Activated CD4-positive, alpha-beta T cell treated with anti-CD3 and anti-CD28 coated beads, Interleukin-2, amount 50 U/mL, for 1 hour (primary cell): Measurements from ENCODE around the gene RFC5.
"Not testable (repeated sequence)": the region's sequence is repeated elsewhere in the genome, so short reads cannot be mapped to it uniquely, and the experiment has no call there.

Experiments used
- DNase-seq: peaks from one replicate; pipeline ENCODE4 v3.0.0-alpha.2; 2020

Gene RFC5

DNA sequence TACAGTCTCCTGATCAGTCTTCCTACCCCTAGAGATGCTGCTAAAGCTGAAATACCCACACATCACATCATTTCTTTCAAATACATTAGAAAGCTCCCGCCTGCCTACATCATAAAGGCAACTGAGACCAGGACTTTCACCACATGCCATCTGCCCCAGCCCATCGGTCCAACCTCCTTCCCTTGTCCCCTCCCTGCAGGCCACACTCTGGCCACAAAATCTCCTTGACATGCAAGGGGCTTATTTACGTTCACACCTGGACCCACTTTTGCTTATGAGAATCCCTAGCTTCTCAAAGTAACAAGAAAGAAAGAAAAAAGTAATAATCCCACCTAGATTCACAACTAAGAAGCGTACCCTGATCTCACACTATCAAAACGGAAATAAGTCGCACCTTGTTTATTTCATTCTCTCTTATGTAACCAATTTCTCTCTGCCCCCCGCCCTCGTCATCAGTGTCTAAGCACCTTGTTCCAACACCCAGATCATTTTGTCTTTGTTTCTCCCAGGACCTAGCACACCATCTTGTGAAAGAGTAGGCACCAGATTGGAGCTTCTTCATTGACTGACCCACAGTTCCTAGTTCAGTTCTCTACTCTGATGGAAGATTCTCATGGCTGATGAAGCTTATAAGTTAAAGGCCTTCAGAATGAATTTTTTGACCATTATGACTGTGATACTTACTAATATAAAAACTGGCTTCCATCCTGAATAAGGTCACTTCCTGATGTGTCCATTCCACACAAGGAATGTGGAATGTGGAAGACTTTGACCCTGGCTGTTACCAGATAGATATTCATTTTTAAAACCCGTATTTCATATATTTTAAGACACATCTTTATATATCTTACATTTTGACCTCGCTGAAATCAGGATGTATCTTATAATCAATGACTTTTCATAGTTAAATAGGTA, 36.8 kb downstream of the RFC5 start:
- no peak for DNase-seq

DNA sequence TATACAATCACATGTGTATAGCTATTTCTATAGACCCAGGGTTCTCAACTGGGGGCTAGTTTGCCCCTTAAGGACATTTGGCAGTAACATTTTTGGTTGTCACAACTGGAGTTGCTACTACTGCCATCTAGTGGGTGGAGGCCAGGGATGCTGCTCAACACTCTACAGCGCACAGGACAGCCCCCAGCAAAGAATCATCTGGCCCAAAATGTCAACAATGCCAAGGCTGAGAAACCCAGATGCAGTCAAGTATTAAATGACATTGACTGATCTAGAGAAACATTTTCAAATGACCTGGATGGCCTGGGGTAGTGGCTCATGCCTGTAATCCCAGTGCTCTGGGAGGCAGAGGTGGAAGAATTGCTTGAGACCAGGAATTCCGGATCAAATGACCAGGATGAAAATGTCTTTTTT, 38.6 kb downstream of the RFC5 start:
- peak; percentile 64 for DNase-seq

DNA sequence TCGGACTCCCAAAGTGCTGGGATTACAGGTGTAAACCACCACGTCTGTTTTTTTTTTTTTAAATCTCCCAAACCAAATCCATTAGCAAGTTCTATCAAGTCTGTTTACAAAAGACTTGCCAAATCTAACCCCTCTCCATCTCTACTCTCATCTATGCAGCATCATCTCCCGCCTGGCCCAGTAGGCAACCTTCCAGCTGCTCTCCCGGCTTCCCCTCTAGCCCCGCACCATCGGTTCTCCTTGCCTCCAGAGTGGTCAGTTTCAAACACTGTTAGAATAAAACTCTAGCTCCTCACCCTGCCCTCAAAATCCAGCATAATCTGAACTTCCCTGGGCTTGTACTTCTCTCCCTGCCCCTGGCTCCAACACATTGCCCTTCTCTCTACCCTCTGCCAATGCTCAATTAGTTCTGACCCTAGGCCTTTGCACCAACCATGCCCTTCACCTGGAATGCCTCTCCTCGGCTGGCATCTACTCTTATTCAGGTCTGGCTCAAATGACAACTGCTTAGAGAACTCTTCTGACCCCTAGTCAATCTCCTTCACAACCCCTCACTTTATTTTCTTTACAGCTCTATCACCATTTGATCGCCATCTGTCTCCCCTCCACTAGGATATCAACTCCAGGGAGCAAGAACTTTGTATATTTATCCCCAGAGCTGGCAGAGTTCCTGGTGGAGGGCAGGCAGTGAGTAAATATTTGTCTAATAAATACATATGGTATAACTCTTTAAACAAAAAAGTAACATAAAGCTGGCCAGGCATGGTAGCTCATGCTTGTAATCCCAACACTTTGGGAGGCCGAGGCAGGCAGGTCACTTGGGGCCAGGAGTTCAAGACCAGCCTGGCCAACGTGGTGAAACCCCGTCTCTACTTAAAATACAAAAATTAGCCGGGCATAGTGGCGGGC, 39.6 kb downstream of the RFC5 start:
- DNase-seq = no peak

DNA sequence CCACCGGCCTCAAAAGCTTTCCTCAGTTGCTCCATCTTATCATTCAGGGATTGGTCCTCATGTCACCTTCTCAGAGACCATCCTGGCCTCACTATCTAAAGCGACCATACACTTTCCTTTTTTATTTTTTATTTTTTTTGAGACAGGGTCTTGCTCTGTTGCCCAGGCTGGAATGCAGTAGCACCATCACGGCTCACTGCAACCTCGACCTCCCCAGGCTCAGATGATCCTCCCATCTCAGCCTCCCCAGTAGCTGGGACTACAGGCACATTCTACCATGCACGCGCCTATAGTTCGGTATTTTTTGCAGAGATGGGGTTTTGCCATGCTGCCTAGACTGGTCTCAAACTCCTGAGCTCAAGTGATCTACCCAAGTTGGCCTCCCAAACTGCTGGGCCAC, 41.7 kb downstream of the RFC5 start:
- DNase-seq = no peak

DNA sequence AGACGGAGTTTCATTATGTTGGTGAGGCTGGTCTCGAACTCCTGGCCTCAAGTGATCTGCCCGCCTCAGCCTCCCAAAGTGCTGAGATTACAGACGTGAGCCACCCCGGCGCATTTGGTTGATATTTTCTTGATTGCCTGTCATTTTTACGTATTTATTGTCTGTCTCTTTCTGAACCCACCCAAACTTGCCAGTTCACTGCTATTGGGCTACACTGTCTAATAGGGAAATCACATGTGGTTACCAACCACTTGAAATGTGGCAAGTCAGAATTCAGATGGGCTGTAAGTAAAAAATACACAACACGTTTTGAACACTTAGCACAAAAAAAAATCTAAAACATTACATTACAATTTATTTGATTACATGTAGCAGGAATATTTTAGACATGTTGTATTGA, 42.4 kb downstream of the RFC5 start:
- DNase-seq = no peak

DNA sequence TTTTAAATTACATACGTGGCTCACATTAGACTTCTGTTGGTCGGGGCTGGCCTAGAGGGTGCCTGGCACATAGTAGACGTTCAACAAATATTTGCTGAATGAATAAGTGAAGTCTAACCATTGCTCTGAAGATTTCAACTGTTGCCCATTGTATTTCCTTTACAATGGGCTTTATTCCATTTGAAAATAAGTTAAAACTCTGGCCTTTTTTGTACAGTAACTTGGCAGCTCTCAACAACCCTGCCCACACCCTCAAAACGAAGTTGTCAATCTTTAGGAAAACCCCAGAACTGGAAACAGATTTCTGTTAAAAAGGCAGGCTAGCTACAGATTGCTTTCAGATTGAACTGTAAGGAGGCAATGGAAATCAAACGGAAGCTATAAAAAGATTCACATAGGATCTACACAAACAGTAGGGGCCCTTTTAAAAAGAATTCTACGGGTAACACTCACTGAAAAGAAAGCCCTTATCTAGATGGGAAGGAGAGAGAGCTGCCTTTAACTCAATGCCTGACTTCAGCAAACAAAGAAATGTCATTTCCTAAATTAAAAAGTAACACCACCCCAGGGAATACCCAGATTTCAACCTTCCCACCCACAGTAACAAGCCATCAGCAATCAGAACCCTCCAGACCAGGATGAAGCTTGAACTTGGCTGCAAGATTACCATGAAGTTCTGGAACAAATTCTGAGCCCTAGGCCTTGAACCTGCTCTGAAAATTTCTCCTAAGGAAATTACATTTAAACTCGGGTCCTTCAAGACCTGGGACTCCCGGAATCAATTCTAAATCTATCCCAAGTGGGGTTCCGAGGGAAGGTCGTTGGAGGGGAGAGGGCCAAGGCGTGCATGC, 43.1 kb downstream of the RFC5 start:
- DNase-seq = no peak

DNA sequence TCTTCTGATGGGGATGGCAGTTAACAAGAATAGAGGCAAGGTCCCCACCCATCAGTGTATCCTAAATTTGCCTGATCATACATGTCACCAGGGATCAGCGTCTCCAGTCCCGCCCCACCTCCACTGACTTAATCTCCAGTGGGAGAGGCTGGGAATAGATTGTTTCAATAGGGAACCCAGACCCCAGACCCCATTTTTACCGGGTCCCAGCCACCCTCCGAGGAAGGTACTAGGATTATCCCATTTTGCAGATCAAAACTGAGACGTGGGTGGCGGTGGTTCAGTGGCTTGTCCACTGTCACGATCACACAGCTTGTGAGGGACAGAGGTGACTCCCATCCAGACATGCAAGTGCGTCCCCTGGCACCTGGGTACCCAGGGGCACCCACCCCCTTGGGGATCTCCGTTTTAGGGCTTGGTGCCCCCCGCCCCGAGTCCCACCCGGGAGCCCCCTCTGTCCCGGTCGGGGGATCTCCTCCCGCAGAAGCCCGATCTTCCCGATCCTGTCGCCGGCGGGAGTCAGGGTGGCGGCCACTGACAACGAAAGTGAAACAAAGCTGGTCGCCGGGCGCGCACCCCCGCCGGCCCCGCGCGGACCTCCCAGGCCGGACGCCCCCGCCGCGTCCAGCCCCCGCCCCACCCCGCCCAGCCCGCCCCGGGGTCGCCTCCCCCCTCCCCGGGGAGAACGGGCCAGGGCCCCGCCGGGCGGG, 44.0 kb downstream of the RFC5 start:
- peak; percentile 10 for DNase-seq

DNA sequence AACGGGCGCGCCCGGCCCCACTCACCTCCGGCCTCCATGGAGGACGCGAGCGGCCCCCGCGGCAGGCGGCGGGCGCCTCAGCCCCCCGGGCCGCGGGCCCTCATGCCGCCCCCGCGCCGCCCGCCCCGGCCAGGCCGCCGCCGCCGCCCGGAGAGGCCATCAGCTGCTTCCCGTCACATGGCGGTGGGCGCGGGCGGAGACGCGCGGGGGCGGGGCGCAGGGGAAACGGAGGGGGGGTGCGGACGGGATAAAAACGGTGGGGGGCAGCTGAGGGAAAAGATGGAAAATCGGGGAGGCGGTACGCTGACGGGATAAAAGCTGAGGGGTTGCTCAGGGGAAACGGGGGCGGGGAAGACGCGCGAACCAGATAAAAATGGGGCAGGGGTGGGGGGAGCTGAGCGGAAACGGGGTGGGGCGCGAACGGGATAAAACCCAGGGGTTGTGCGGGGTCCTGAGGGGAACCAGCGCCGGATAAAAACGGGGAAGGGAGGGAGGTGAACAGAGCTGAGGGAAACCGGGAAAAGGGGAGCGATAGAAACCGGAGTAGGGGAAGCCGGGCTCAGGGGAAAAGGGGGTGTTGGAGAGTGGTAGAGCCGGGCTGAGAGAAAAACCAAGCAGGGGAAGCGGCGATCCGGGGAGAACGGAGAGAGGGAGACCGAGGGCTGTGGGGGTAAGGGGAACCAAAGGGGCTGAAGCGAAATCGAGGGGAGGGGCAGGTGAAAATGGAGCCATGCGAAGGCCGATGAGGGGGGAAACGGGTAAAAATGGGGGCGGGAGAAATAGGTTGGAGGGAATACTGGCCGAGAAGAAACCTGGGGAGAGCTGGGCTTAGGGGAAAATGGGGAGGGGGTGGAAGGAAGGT, 44.7 kb downstream of the RFC5 start, which contains the start of gene WSB2:
TSS of gene WSB2 (minus strand) at position 169 of the 862 bp plus-strand sequence. CDS start at position 38, 131 bp downstream.
- DNase-seq = peak; percentile 37

DNA sequence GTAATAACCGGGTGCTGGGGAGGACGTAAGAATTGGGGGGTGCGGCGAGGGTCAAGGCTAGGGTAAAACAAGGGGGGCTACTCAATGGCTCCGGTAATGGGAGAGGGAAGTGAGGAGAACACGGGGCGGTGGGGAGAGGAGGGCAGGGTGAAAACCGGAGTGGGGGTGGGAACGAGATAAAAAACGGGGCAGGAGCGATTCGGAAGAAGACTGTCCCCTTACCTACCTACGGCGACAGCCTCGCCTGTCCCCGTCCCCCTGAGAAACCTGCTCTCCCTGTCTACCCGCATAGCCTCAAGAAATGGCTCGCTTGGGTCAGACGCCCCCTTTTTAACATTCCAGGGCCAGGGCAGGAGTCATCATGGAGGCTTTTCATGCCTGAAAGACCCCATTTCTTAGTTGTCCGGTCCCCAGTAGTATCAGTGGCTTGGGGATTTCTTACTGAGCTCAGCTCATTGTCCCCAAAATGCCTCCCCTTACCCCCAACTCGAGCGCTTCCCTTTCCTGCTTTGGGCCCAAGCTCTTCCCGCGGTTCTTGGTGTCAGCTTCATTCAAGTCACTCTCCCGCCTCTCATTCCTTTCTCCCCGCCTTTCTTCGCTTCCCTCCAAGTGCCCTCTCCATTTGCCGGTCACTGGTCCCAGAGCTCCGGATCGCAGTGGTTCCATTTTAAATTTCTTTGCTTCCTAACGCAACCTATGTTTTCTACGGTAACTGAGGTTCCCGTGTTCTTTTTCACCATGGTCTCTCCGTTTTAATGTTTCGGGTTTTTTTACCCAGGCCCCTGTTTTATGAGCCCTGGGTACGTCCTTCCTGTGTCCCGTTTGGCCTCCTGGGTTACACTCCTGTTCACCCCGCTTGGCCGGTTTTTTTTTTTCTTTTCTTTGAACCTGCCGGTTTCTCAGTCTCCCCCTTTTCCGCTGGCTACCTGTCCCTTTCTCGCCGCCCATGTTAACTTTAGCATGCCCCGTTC, 45.7 kb downstream of the RFC5 start:
- DNase-seq = no peak

DNA sequence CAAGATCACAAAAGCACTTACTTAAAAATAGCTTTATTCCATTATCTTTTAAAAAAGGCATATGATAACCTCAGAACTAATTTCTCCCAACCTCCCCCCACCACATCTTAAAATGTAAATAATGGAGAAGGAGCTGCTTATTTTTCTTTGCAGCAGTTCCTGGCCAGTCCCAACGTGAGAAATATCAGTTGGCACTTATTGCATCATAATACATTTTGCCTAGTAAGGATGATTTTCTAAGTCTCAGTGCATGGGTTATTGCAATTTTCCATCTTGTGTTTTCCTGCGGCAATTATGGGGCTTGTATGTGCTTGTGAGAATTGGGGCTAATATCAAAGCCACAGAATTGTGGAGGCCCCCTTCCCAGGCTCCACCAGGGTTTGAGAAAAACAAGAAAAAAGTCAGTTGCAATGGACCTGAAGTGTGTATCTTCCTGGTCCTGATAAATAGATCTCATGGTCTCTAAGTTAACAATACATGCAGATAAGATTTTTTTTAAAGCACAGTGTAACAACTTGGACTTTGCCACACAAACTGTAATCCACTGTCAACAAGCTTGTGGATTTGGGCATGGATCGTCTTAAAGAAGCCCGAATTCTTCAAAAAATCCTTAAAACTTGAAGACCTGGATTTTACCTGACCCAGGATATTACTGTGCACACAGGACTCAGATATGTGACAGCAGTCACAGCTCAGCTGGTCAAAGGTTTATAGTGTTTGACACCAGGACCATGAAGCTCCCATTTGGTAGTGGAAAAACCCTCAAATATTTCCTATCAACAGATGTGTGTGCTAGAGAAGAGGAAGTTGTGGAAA, 47.3 kb downstream of the RFC5 start:
- no peak for DNase-seq

DNA sequence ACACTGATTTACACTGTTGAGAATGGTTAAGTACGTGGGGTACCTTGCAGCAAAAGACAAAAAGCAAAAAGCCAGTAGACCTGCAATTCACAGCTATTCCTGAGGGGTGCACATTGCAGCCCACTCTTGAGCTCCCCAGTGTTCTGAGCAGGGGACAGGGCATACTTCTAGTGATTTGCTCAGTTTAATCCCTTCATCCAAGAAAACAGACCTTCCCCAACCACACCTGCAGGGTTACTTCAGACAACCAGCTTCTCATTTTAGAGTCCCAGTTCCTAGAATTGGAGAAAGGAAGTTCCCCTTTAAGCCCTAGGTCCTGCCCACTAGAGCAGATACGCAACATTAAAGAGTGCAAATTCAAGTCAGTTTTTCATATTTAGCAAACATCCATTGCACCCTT, 48.1 kb downstream of the RFC5 start:
- DNase-seq = no peak

DNA sequence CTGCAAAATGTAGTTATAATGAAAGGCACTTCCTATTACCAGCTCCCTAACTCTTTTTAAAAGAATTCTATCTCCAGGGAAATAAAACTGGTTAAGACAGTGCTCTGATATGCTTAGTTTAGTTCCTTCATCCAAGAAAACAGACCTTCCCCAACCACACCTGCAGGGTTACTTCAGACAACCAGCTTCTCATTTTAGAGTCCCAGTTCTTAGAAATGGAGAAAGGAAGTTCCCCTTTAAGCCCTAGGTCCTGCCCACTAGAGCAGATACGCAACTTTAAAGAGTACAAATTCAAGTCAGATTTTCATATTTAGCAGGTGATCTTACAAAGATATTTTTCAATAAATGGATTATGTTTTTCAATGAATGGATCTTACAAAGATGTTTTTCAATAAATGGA, 48.9 kb downstream of the RFC5 start:
- no peak for DNase-seq

DNA sequence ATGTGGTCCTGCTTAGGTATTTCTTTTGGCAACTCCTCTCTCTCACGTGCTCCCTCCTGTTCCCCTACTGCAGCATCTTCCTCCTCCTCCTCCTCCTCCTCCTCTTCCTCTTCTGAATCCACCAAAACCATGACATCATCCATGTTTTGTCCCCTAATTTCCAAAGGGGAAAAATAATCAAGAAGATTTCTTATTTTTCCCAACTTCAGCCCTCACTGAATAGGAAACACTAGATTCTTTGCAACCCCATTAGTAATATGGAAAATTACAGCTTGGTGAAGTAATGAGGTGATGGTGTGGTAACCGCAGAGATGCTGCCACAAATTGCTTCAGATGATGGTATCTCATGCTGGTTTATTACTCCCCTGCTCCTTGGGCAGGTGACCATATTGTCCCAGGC, 51.9 kb downstream of the RFC5 start:
- no peak for DNase-seq

DNA sequence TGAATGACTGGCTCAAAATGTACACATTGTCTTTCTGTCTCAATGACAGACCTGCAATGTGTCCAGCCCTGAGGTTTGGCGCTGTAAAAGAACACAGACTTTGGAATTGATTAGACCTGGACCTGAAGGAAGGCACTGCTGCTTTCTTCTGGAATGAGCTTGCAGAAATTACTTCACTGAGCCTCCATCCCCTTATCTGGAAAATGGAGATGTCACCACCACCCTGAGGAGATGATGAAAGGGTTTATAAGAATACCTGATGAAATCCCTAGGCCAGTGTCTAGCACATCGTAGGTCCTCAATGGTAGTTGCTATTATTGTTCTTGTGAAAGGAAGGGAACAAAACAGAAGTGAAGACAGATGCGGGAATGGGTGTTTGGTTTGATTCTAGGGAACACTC, 54.1 kb downstream of the RFC5 start:
- no peak for DNase-seq

DNA sequence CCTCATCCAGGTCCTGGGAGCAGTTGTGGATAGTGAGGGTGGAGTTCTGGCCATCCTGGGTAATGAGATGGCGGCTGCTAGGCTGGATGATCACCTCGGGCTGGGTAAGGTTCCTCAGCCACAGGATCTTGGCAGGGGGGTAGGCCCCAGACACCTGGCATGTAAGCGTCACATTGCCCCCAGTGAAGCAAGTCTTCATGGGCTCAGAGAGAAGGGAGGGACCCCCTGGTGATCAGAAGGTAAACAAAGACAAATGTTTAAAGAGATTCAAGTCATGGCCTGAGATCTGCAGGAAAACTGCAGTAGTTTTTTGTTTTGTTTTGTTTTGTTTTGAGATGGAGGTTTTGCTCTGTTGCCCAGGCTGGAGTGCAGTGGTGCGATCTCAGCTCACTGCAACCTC, 57.3 kb downstream of the RFC5 start:
- DNase-seq = no peak

DNA sequence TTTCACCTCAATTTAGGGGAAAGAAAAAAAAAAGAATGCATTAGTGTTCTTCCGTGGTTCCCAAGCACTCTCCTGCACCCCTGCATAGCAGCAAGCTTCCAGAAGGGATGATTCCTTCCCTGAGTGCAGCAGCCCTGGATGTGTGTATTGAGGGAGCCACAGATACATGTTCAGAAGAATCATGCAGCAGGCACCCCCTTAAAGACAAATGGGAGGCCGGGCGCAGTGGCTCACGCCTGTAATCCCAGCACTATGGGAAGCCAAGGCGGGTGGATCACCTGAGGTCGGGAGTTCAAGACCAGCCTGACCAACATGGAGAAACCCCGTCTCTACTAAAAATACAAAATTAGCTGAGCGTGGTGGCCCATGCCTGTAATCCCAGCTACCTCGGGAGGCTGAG, 65.0 kb downstream of the RFC5 start:
- not testable (repeated sequence) for DNase-seq
